GM23338 (cell line): ENCODE measurements around the gene LSM12.
A peak's percentile ranks its signal among the peaks of the same experiment; 100 is the strongest.

Experiments
- CREB1 ChIP-seq: fragments of 250-450 bp; sonication (Bioruptor Pico); IDR thresholded peaks from 2 replicates; pipeline ENCODE4 v1.5.0; 2020; ENCODE audit warnings: low read depth, mild to moderate bottlenecking, moderate library complexity
- EZH2 ChIP-seq: fragments of 200-600 bp; sonication (generic); IDR thresholded peaks from one replicate; pipeline ENCODE4 v1.8.0; 2017; ENCODE audit warnings: antibody characterized with exemption, mild to moderate bottlenecking, low read depth; ENCODE audit not compliant: unreplicated experiment
- EZH2phosphoT487 ChIP-seq: fragments of 200-600 bp; sonication (generic); IDR thresholded peaks from one replicate; pipeline ENCODE4 v1.8.1; 2018; ENCODE audit warnings: antibody characterized with exemption; ENCODE audit not compliant: unreplicated experiment
- JUNB ChIP-seq: IDR thresholded peaks from one replicate; pipeline ENCODE4 v1.6.1; 2016; ENCODE audit warnings: antibody characterized with exemption; ENCODE audit not compliant: unreplicated experiment
- POLR2AphosphoS5 ChIP-seq: IDR thresholded peaks from 2 replicates; pipeline ENCODE4 v1.6.1; 2016; ENCODE audit warnings: antibody characterized with exemption, low read depth
- ZNF114 ChIP-seq: fragments of 250-450 bp; sonication (Bioruptor Pico); IDR thresholded peaks from 2 replicates; pipeline ENCODE4 v1.5.0; 2020; ENCODE audit warnings: mild to moderate bottlenecking, moderate library complexity
- TF ChIP-seq, protein P1 (sequence below): IDR thresholded peaks from one replicate; pipeline ENCODE4 v1.6.1; 2018; ENCODE audit warnings: antibody characterized with exemption; ENCODE audit not compliant: unreplicated experiment
- TF ChIP-seq, protein P2 (sequence below), 2 experiments: fragments of 200-600 bp in 1 of 2; sonication (generic) in 1 of 2; conservative IDR thresholded peaks; 2 replicates each; pipeline versions ENCODE4 v1.5.1 to v1.6.1; 2016 to 2017; ENCODE audit warnings: antibody characterized with exemption in 2 of 2, low read depth in 2 of 2, mild to moderate bottlenecking in 2 of 2, moderate library complexity in 1 of 2
- TF ChIP-seq, protein P3 (sequence below): fragments of 250-450 bp; sonication (Bioruptor Pico); IDR thresholded peaks from 2 replicates; pipeline ENCODE4 v1.5.0; 2020; ENCODE audit warnings: mild to moderate bottlenecking, moderate library complexity

DNA sequence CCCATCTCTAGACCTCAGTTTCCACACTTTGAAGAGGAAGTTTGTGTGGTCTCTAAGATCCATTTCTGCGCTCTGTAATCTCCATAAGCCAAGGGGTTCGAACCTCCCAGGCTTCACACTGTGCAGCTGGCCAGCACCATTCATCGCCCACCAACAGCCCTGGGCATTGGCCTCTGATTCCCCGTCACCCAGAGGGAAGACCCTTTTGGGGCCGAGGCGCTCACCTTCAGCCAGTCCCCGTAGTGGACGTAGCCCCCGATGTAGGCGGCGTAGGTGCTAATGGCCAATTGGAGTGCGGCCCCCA lies 52.4 kb downstream of the LSM12 start:
- TF ChIP-seq, protein P1, sequence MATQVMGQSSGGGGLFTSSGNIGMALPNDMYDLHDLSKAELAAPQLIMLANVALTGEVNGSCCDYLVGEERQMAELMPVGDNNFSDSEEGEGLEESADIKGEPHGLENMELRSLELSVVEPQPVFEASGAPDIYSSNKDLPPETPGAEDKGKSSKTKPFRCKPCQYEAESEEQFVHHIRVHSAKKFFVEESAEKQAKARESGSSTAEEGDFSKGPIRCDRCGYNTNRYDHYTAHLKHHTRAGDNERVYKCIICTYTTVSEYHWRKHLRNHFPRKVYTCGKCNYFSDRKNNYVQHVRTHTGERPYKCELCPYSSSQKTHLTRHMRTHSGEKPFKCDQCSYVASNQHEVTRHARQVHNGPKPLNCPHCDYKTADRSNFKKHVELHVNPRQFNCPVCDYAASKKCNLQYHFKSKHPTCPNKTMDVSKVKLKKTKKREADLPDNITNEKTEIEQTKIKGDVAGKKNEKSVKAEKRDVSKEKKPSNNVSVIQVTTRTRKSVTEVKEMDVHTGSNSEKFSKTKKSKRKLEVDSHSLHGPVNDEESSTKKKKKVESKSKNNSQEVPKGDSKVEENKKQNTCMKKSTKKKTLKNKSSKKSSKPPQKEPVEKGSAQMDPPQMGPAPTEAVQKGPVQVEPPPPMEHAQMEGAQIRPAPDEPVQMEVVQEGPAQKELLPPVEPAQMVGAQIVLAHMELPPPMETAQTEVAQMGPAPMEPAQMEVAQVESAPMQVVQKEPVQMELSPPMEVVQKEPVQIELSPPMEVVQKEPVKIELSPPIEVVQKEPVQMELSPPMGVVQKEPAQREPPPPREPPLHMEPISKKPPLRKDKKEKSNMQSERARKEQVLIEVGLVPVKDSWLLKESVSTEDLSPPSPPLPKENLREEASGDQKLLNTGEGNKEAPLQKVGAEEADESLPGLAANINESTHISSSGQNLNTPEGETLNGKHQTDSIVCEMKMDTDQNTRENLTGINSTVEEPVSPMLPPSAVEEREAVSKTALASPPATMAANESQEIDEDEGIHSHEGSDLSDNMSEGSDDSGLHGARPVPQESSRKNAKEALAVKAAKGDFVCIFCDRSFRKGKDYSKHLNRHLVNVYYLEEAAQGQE: no peak
- TF ChIP-seq EZH2: no peak
- TF ChIP-seq, protein P2, sequence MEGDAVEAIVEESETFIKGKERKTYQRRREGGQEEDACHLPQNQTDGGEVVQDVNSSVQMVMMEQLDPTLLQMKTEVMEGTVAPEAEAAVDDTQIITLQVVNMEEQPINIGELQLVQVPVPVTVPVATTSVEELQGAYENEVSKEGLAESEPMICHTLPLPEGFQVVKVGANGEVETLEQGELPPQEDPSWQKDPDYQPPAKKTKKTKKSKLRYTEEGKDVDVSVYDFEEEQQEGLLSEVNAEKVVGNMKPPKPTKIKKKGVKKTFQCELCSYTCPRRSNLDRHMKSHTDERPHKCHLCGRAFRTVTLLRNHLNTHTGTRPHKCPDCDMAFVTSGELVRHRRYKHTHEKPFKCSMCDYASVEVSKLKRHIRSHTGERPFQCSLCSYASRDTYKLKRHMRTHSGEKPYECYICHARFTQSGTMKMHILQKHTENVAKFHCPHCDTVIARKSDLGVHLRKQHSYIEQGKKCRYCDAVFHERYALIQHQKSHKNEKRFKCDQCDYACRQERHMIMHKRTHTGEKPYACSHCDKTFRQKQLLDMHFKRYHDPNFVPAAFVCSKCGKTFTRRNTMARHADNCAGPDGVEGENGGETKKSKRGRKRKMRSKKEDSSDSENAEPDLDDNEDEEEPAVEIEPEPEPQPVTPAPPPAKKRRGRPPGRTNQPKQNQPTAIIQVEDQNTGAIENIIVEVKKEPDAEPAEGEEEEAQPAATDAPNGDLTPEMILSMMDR (conservative IDR thresholded peaks at IDR 0.05; ENCODE audit: low read depth in 2 of 2): no peak
- TF ChIP-seq EZH2phosphoT487: no peak
- TF ChIP-seq POLR2AphosphoS5: no peak
- no peak for TF ChIP-seq JUNB
- 0 out of 2 replicates have a peak, but pooled peaks have one; percentile 7 for TF ChIP-seq CREB1
- no peak for TF ChIP-seq ZNF114
- TF ChIP-seq, protein P3, sequence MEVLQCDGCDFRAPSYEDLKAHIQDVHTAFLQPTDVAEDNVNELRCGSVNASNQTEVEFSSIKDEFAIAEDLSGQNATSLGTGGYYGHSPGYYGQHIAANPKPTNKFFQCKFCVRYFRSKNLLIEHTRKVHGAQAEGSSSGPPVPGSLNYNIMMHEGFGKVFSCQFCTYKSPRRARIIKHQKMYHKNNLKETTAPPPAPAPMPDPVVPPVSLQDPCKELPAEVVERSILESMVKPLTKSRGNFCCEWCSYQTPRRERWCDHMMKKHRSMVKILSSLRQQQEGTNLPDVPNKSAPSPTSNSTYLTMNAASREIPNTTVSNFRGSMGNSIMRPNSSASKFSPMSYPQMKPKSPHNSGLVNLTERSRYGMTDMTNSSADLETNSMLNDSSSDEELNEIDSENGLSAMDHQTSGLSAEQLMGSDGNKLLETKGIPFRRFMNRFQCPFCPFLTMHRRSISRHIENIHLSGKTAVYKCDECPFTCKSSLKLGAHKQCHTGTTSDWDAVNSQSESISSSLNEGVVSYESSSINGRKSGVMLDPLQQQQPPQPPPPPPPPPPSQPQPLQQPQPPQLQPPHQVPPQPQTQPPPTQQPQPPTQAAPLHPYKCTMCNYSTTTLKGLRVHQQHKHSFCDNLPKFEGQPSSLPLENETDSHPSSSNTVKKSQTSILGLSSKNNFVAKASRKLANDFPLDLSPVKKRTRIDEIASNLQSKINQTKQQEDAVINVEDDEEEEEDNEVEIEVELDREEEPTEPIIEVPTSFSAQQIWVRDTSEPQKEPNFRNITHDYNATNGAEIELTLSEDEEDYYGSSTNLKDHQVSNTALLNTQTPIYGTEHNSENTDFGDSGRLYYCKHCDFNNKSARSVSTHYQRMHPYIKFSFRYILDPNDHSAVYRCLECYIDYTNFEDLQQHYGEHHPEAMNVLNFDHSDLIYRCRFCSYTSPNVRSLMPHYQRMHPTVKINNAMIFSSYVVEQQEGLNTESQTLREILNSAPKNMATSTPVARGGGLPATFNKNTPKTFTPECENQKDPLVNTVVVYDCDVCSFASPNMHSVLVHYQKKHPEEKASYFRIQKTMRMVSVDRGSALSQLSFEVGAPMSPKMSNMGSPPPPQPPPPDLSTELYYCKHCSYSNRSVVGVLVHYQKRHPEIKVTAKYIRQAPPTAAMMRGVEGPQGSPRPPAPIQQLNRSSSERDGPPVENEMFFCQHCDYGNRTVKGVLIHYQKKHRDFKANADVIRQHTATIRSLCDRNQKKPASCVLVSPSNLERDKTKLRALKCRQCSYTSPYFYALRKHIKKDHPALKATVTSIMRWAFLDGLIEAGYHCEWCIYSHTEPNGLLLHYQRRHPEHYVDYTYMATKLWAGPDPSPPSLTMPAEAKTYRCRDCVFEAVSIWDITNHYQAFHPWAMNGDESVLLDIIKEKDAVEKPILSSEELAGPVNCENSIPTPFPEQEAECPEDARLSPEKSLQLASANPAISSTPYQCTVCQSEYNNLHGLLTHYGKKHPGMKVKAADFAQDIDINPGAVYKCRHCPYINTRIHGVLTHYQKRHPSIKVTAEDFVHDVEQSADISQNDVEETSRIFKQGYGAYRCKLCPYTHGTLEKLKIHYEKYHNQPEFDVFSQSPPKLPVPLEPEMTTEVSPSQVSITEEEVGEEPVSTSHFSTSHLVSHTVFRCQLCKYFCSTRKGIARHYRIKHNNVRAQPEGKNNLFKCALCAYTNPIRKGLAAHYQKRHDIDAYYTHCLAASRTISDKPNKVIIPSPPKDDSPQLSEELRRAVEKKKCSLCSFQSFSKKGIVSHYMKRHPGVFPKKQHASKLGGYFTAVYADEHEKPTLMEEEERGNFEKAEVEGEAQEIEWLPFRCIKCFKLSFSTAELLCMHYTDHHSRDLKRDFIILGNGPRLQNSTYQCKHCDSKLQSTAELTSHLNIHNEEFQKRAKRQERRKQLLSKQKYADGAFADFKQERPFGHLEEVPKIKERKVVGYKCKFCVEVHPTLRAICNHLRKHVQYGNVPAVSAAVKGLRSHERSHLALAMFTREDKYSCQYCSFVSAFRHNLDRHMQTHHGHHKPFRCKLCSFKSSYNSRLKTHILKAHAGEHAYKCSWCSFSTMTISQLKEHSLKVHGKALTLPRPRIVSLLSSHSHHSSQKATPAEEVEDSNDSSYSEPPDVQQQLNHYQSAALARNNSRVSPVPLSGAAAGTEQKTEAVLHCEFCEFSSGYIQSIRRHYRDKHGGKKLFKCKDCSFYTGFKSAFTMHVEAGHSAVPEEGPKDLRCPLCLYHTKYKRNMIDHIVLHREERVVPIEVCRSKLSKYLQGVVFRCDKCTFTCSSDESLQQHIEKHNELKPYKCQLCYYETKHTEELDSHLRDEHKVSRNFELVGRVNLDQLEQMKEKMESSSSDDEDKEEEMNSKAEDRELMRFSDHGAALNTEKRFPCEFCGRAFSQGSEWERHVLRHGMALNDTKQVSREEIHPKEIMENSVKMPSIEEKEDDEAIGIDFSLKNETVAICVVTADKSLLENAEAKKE (CRISPR knock-in tag): no peak
